ENCODE results near the gene UBN1.

Gene UBN1

GRCh38 chr16:4884209-4884608, 36.9 kb downstream of the UBN1 start:
- in situ Hi-C loops (cut with HindIII; ENCODE audit: low pct_unique_long_range_greater_than_20kb, low sequenced_read_pairs): no loop called here

GRCh38 chr16:4884972-4885874, 37.9 kb downstream of the UBN1 start:
- DNase-seq (ENCODE audit: low read depth in 1 of 2, low spot score in 1 of 2): no peak
- in situ Hi-C loops (cut with HindIII; ENCODE audit: low pct_unique_long_range_greater_than_20kb, low sequenced_read_pairs): no loop called here
- no peak for TF ChIP-seq JUND (IDR thresholded peaks at IDR 0.05; ENCODE audit: low read depth)

More at GRCh38 chr16:4884209-4884608, 36.9 kb downstream of the UBN1 start:
- no peak for TF ChIP-seq JUND (IDR thresholded peaks at IDR 0.05; ENCODE audit: low read depth)
- no peak for DNase-seq (ENCODE audit: low read depth in 1 of 2, low spot score in 1 of 2)

GRCh38 chr16:4886151-4886550, 38.9 kb downstream of the UBN1 start:
- in situ Hi-C loops (cut with HindIII; ENCODE audit: low pct_unique_long_range_greater_than_20kb, low sequenced_read_pairs): no loop called here
- no peak for DNase-seq (ENCODE audit: low read depth in 1 of 2, low spot score in 1 of 2)
- TF ChIP-seq JUND (IDR thresholded peaks at IDR 0.05; ENCODE audit: low read depth): no peak

- TF ChIP-seq JUND (IDR thresholded peaks at IDR 0.05; ENCODE audit: low read depth): no peak
- no peak for DNase-seq (ENCODE audit: low read depth in 1 of 2, low spot score in 1 of 2)
- in situ Hi-C loops (cut with HindIII; ENCODE audit: low pct_unique_long_range_greater_than_20kb, low sequenced_read_pairs): no loop called here
Observed at GRCh38 chr16:4888428-4889135, 41.3 kb downstream of the UBN1 start.

- TF ChIP-seq JUND (IDR thresholded peaks at IDR 0.05; ENCODE audit: low read depth): no peak
- in situ Hi-C loops (cut with HindIII; ENCODE audit: low pct_unique_long_range_greater_than_20kb, low sequenced_read_pairs): no loop called here
- no peak for DNase-seq (ENCODE audit: low read depth in 1 of 2, low spot score in 1 of 2)
Observed at GRCh38 chr16:4890026-4890425, 42.7 kb downstream of the UBN1 start.

- in situ Hi-C loops (cut with HindIII; ENCODE audit: low pct_unique_long_range_greater_than_20kb, low sequenced_read_pairs): no loop called here
- no peak for DNase-seq (ENCODE audit: low read depth in 1 of 2, low spot score in 1 of 2)
- TF ChIP-seq JUND (IDR thresholded peaks at IDR 0.05; ENCODE audit: low read depth): no peak
Observed at GRCh38 chr16:4890686-4891085, 43.4 kb downstream of the UBN1 start.

- in situ Hi-C loops (cut with HindIII; ENCODE audit: low pct_unique_long_range_greater_than_20kb, low sequenced_read_pairs): no loop called here
- no peak for DNase-seq (ENCODE audit: low read depth in 1 of 2, low spot score in 1 of 2)
- no peak for TF ChIP-seq JUND (IDR thresholded peaks at IDR 0.05; ENCODE audit: low read depth)
Observed at GRCh38 chr16:4891097-4891885, 44.0 kb downstream of the UBN1 start.

- no peak for TF ChIP-seq JUND (IDR thresholded peaks at IDR 0.05; ENCODE audit: low read depth)
- in situ Hi-C loops (cut with HindIII; ENCODE audit: low pct_unique_long_range_greater_than_20kb, low sequenced_read_pairs): no loop called here
- DNase-seq (ENCODE audit: low read depth in 1 of 2, low spot score in 1 of 2): no peak
Observed at GRCh38 chr16:4891886-4892216, 44.6 kb downstream of the UBN1 start.

GRCh38 chr16:4892361-4893102, 45.3 kb downstream of the UBN1 start:
- TF ChIP-seq JUND (IDR thresholded peaks at IDR 0.05; ENCODE audit: low read depth): no peak
- no peak for DNase-seq (ENCODE audit: low read depth in 1 of 2, low spot score in 1 of 2)
- in situ Hi-C loops (cut with HindIII; ENCODE audit: low pct_unique_long_range_greater_than_20kb, low sequenced_read_pairs): no loop called here

- no peak for TF ChIP-seq JUND (IDR thresholded peaks at IDR 0.05; ENCODE audit: low read depth)
- in situ Hi-C loops (cut with HindIII; ENCODE audit: low pct_unique_long_range_greater_than_20kb, low sequenced_read_pairs): no loop called here
- no peak for DNase-seq (ENCODE audit: low read depth in 1 of 2, low spot score in 1 of 2)
Observed at GRCh38 chr16:4893103-4893862, 46.0 kb downstream of the UBN1 start.

- DNase-seq (ENCODE audit: low read depth in 1 of 2, low spot score in 1 of 2): peak in 1 of 2 experiments; percentile 27
- in situ Hi-C loops (cut with HindIII; ENCODE audit: low pct_unique_long_range_greater_than_20kb, low sequenced_read_pairs): no loop called here
- no peak for TF ChIP-seq JUND (IDR thresholded peaks at IDR 0.05; ENCODE audit: low read depth)
Observed at GRCh38 chr16:4894276-4895150, 47.2 kb downstream of the UBN1 start.
